Measurements from ENCODE around the gene PDSS1. TPM values are rescaled to one million over a fixed set of nuclear protein-coding genes. Genes with fewer than 3 reads are reported as not detected.
A peak's percentile ranks its signal among the peaks of the same experiment; 100 is the strongest.
"Not testable (repeated sequence)": the region's sequence is repeated elsewhere in the genome, so short reads cannot be mapped to it uniquely, and the experiment has no call there.

PDSS1 gene
- total and polyA plus RNA-seq, 2 of the 13 experiments (the other 11 are each of a cell fraction or from before 2014, with no cell fraction given) = 18.7 to 19.3 TPM

- BruUV-seq (replicated peaks); H3K4me2 ChIP-seq (ENCODE audit: low read depth, low read length); CTCF ChIA-PET (ENCODE audit: low intra/inter-chr PET ratio, low total read pairs); H3K4me1 ChIP-seq (ENCODE audit: insufficient read depth, low read length); H3K4me3 ChIP-seq (replicated peaks in 1 of 3; ENCODE audit: insufficient read depth in 1 of 3, low read depth in 2 of 3, low read length in 3 of 3); H4K20me1 ChIP-seq (ENCODE audit: insufficient read depth, low read length); H2AFZ ChIP-seq (ENCODE audit: low read length); H3K27me3 ChIP-seq (ENCODE audit: control insufficient read depth in 1 of 2, insufficient read depth in 2 of 2, low read length in 2 of 2); DNase-seq (ENCODE audit: low spot score); intact Hi-C loops (cut with micrococcal nuclease; ENCODE audit: unreplicated experiment); FAIRE-seq; H3K9ac ChIP-seq (ENCODE audit: insufficient read depth, low read depth, low read length); in situ Hi-C loops (cut with HindIII; ENCODE audit: extremely low pct_ligation_motif_present, low pct_unique_long_range_greater_than_20kb); H3K79me2 ChIP-seq (ENCODE audit: insufficient read depth, low read length); H3K27ac ChIP-seq (ENCODE audit: extremely low read length, insufficient read depth, low read length); H3K9me3 ChIP-seq (ENCODE audit: low read length); H3K36me3 ChIP-seq (replicated peaks in 1 of 2; ENCODE audit: control insufficient read depth in 1 of 2, insufficient read depth in 2 of 2, low read length in 2 of 2): not testable (repeated sequence)
- peak; percentile 40; the same call in 1 of the 3 replicates for ATAC-seq
- POLR2A ChIA-PET = interaction anchor here (1.9 kb wide), 1 partner anchor 15 kb away, joined by 4 read pairs; no protein-coding TSS in a partner anchor
- TF ChIP-seq FOSL2 (CRISPR knock-in tag; IDR thresholded peaks at IDR 0.05) = peak; percentile 13; the same call in 1 of the 2 replicates
- WGBS (ENCODE audit: low lambda C conversion rate) = 0% methylated on average over 3 of the region's 3 CpGs
Measured at GRCh38 chr10:26681971-26682370, 15.5 kb upstream of the PDSS1 start.

- intact Hi-C loops (cut with micrococcal nuclease; ENCODE audit: unreplicated experiment) (no loop called here), in situ Hi-C loops (cut with HindIII; ENCODE audit: extremely low pct_ligation_motif_present, low pct_unique_long_range_greater_than_20kb) (no loop called here)
- H3K79me2 ChIP-seq (ENCODE audit: insufficient read depth, low read length) = no peaks in the 10 kb centered on the region
- H3K27me3 ChIP-seq (ENCODE audit: control insufficient read depth in 1 of 2, insufficient read depth in 2 of 2, low read length in 2 of 2) = no peaks in the 10 kb centered on the region
- H3K9ac ChIP-seq (ENCODE audit: insufficient read depth, low read depth, low read length) = no peak overlapping the region
- DNase-seq (ENCODE audit: low spot score) (no peak), ATAC-seq (no peak), FAIRE-seq (no peak)
- WGBS (ENCODE audit: low lambda C conversion rate) = under 1% methylated on average over 6 of the region's 6 CpGs
- POLR2A ChIA-PET = interaction anchor here (1.9 kb wide), 1 partner anchor 14 kb away, joined by 4 read pairs; no protein-coding TSS in a partner anchor
- no peak overlapping the region for H3K4me3 ChIP-seq (replicated peaks in 1 of 3; ENCODE audit: insufficient read depth in 1 of 3, low read depth in 2 of 3, low read length in 3 of 3)
- no peak overlapping the region for H2AFZ ChIP-seq (ENCODE audit: low read length)
- H4K20me1 ChIP-seq (ENCODE audit: insufficient read depth, low read length) = no peaks in the 10 kb centered on the region
- no peaks in the 10 kb centered on the region for H3K4me1 ChIP-seq (ENCODE audit: insufficient read depth, low read length)
- CTCF ChIA-PET (ENCODE audit: low intra/inter-chr PET ratio, low total read pairs) = interaction anchor here (3.5 kb wide), 1 partner anchor 199 kb away, joined by 16 read pairs; no protein-coding TSS in a partner anchor
- no peaks in the 10 kb centered on the region for H3K36me3 ChIP-seq (replicated peaks in 1 of 2; ENCODE audit: control insufficient read depth in 1 of 2, insufficient read depth in 2 of 2, low read length in 2 of 2)
- BruUV-seq (replicated peaks) = no TSS peak
- H3K9me3 ChIP-seq (ENCODE audit: low read length) = no peaks in the 10 kb centered on the region
- no peak overlapping the region for H3K4me2 ChIP-seq (ENCODE audit: low read depth, low read length)
- no peak overlapping the region for H3K27ac ChIP-seq (ENCODE audit: extremely low read length, insufficient read depth, low read length)
- no peak for TF ChIP-seq ZNF773 (CRISPR knock-in tag; IDR thresholded peaks at IDR 0.05; ENCODE audit: borderline replicate concordance)
- no peak for TF ChIP-seq MTA1 (CRISPR knock-in tag; IDR thresholded peaks at IDR 0.05; ENCODE audit: borderline replicate concordance)
- TF ChIP-seq SNAI1 (CRISPR knock-in tag; IDR thresholded peaks at IDR 0.05; ENCODE audit: borderline replicate concordance) = no peak
- TF ChIP-seq ZNF17 (CRISPR knock-in tag; IDR thresholded peaks at IDR 0.05) = no peak
- TF ChIP-seq ZNF652 (CRISPR knock-in tag; IDR thresholded peaks at IDR 0.05; ENCODE audit: borderline replicate concordance, low read depth) = no peak
- TF ChIP-seq ZNF839 (CRISPR knock-in tag; IDR thresholded peaks at IDR 0.05; ENCODE audit: borderline replicate concordance) = no peak
- no peak for TF ChIP-seq ZNF674 (CRISPR knock-in tag; IDR thresholded peaks at IDR 0.05; ENCODE audit: low read depth)
- TF ChIP-seq GLI4 (CRISPR knock-in tag; IDR thresholded peaks at IDR 0.05; ENCODE audit: borderline replicate concordance) = no peak
- no peak for TF ChIP-seq ZNF678 (CRISPR knock-in tag; IDR thresholded peaks at IDR 0.05)
- no peak for TF ChIP-seq MXI1 (IDR thresholded peaks at IDR 0.05; ENCODE audit: borderline replicate concordance, low read depth, low read length)
- TF ChIP-seq PTBP1 (IDR thresholded peaks at IDR 0.05; ENCODE audit: low read depth, low read length, poor library complexity, severe bottlenecking) = no peak
- no peak for TF ChIP-seq FOXP4 (CRISPR knock-in tag; IDR thresholded peaks at IDR 0.05)
- no peak for TF ChIP-seq ZNF292 (CRISPR knock-in tag; IDR thresholded peaks at IDR 0.05; ENCODE audit: borderline replicate concordance, low read depth)
- no peak for TF ChIP-seq ZNF414 (CRISPR knock-in tag; IDR thresholded peaks at IDR 0.05)
- no peak for TF ChIP-seq POGZ (CRISPR knock-in tag; IDR thresholded peaks at IDR 0.05)
- no peak for TF ChIP-seq ZC3H4 (CRISPR knock-in tag; IDR thresholded peaks at IDR 0.05; ENCODE audit: borderline replicate concordance)
- TF ChIP-seq ATM (IDR thresholded peaks at IDR 0.05; ENCODE audit: borderline replicate concordance) = no peak
Measured at GRCh38 chr10:26682931-26683330, 14.6 kb upstream of the PDSS1 start.

Measured in HepG2 (cell line).